ENCODE measurements around the gene CHMP6. TPM values are rescaled to one million over a fixed set of nuclear protein-coding genes. Genes with fewer than 3 reads are reported as not detected.

Gene CHMP6
- total and polyA plus RNA-seq, 11 donors, result 17.9 to 35.5 (median 19.6) TPM

GRCh38 chr17:80995131-80995530 is 3.5 kb downstream of the CHMP6 start:
- WGBS, 4 donors, result 92 to 97% (median 93%) methylated on average over 10 to 13 of the region's 13 CpGs
- intact Hi-C loops (cut with DNase I), result no loop called here
- Histone ChIP-seq H3K36me3 (peaks cover 4 to 54% (median 53%) of the 10 kb centered on the region in 9 donors), H3K4me1 (peaks cover 0 to 30% (median 20%) of the 10 kb centered on the region in 12 donors), H3K27me3 (peaks cover 0 to 2% (median 0%) of the 10 kb centered on the region in 9 donors), H3K27ac (no peak overlapping the region), H3K9me3 (no peaks in the 10 kb centered on the region), H3K4me3 (no peak overlapping the region)
- DNase-seq, result peak in 1 of 5 donors; percentile 16
- no peak for TF ChIP-seq POLR2A (IDR thresholded peaks at IDR 0.05)
- TF ChIP-seq CTCF (IDR thresholded peaks at IDR 0.05), result no peak
- ATAC-seq, result no peak

DNA sequence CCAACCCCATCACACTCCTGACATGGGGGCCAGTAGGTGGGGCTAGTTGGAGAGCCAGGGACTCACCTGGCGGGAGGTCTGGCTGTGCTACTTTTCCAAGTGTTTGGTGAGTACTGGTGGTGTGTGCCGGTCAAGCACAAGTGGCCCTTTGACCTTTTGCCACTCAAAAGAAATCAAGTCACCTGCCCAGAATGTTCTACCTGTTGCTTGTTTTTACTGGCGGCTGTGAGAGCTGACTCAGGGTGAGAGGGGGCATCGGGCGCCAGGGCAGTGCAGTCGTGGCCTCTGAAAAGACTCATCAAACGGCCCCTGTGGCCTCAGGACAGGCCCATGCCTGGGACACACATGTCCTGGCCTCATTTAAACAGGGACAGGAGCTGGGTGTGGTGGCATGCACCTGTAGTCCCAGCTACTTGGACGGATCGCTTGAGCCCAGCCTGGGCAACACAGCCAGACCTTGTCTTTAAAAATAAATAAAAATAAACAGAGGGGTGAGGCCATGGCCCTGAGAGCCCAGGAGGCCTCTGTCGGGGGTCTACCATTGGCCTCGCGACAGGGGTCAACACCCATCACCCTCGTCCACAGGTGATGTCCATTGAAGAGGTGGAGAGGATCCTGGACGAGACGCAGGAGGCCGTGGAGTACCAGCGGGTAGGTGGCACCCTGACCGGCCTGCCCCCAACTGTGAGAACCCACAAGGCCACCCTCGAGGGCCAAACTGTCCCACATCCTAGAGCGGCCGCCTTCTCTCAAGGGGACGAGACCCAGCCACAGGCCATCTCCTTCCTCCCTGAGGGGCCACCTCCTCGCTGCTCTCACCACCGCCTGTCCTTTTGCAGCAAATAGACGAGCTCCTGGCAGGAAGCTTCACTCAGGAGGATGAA is 5.0 kb downstream of the CHMP6 start:
- TF ChIP-seq CTCF (IDR thresholded peaks at IDR 0.05) (no peak), POLR2A (IDR thresholded peaks at IDR 0.05) (no peak)
- Histone ChIP-seq H3K4me1 (peaks cover 0 to 34% (median 25%) of the 10 kb centered on the region in 12 donors), H3K36me3 (peaks cover 4 to 56% (median 53%) of the 10 kb centered on the region in 9 donors), H3K27ac (no peak overlapping the region), H3K27me3 (no peaks in the 10 kb centered on the region), H3K4me3 (no peak overlapping the region), H3K9me3 (no peaks in the 10 kb centered on the region)
- 90 to 95% (median 94%) methylated on average over 22 to 25 of the region's 25 CpGs for WGBS, 4 donors
- intact Hi-C loops (cut with DNase I), result no loop called here
- ATAC-seq (no peak), DNase-seq (peak in 1 of 5 donors; percentile 17)

DNA sequence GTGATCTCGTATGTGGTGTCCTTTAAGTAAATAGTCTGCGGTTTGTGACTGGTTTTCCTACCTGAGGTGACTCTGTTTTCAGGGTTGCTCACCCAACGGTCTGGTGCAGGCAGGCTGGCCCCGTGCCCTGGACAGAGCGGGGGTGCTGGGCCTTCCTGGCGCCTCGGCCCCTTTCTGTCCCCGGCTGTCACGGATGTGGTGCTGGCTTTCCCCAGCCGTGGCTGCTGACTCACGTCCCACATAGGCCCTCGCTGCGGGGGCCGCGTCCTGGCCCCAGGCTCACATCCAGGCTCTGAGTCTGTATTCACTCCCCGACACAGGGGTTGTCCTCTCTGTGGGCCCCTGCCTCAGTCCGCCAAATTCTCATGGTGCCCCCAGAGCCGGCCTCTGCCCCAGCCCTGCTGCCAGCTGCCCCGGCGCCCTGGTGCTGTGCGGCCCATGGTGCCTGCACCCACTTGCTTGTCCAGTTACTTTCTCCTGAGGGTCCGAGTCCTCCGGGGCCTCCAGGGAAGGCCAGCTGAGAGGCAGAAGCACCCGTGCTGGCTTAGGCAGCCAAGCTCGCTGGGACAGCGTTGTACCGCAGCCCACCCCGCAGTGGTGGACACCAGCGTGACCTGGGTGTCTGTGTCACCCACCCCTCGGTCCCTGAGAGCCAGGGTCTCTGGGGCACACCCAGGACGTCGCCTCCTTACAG is 5.9 kb downstream of the CHMP6 start:
- no peak for ATAC-seq
- WGBS, 4 donors, result 91 to 94% (median 92%) methylated on average over 15 to 32 of the region's 32 CpGs
- Histone ChIP-seq H3K4me1 (peaks cover 0 to 40% (median 31%) of the 10 kb centered on the region in 12 donors), H3K4me3 (no peak overlapping the region), H3K36me3 (peaks cover 4 to 56% (median 53%) of the 10 kb centered on the region in 9 donors), H3K27me3 (no peaks in the 10 kb centered on the region), H3K9me3 (no peaks in the 10 kb centered on the region), H3K27ac (no peak overlapping the region)
- TF ChIP-seq CTCF (IDR thresholded peaks at IDR 0.05) (no peak), POLR2A (IDR thresholded peaks at IDR 0.05) (no peak)
- DNase-seq, result peak in 1 of 5 donors; percentile 21
- intact Hi-C loops (cut with DNase I), result no loop called here
